Lung microvascular endothelial cell (primary cell): ENCODE results near the gene PLCXD1. TPM values are rescaled to one million over a fixed set of nuclear protein-coding genes. Genes with fewer than 3 reads are reported as not detected.
"Not testable (repeated sequence)": the region's sequence is repeated elsewhere in the genome, so short reads cannot be mapped to it uniquely, and the experiment has no call there.

Source experiments
- DNase-seq, 2 donors: peaks; one replicate each; pipeline versions ENCODE4 v3.0.0 to v3.0.0-alpha.2; 2010; ENCODE audit warnings: low read depth in 2 of 2
- total RNA-seq: library from RNA; depleted of rRNA; stranded (reverse); fragments of >200 nt; gene quantifications from 2 replicates; pipeline ENCODE4 v1.2.1, GENCODE V29; 2014

PLCXD1 gene
- total RNA-seq, 1 donor from 2014 or later, result 6.5 TPM

GRCh38 chrX:316351-317325 is 35.5 kb downstream of the PLCXD1 start:
- DNase-seq, result no peak

DNA sequence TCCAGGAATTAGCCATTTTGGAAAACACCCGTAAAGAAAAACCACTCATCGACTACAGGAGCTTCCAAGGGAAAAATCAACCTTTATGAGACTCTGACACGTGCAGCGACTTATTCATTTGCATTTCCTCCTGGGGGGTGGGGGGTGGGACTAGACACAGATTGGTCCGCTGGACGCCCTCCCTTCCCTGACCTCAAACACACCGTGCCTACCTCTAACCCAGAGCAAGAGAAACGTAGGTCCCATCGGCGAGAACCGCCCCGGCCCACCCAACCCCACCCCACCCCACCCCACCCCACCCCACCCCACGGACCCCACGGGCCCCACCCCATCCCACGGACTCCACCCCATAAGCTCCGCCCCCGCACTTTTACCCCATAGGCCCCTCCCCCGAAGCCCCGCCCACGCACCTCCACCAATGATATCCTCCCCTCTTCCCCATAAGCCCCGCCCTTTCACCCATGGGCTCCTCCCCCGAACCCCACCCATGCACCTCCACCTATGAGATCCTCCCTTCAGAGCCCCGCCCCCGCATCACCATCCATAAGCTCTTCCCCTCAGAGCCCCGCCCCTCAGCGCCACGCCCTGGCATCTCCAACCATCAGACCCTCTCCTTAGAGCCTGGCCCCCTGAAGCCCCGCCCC is 36.4 kb downstream of the PLCXD1 start:
- no peak for DNase-seq

DNA sequence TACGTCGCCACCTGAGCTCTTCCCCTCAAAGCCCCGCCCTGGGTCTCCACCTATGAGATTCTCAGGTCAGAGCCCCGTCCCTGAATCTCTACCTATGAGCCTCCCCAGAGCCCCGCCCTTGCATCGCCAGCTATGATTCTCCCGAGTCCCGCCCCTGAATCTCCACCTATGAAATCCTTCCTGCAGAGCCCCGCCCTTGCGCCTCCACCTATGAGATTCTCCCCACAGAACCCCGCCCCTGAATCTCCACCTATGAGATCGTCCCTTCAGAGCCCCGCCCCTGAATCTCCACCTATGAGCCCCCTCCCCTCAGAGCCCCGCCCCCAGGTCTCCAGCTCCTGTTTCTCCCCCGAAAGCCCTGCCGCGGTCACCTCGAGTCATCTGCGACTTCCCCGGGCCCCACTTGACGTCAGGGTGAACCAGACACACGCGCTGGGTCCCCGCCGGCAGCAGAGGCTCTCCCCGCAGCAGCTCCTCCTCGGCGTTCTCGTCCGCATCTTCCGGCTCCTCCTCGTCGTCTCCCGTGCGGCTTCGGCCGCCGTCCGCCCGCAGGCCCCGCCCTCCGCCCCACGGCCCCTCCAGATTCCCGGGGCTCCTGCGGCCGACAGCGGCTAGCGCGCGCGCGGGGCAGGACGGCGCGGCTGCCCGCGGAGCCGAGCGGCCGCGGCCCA is 37.0 kb downstream of the PLCXD1 start:
- peak; percentile 97 to 99 for DNase-seq

DNA sequence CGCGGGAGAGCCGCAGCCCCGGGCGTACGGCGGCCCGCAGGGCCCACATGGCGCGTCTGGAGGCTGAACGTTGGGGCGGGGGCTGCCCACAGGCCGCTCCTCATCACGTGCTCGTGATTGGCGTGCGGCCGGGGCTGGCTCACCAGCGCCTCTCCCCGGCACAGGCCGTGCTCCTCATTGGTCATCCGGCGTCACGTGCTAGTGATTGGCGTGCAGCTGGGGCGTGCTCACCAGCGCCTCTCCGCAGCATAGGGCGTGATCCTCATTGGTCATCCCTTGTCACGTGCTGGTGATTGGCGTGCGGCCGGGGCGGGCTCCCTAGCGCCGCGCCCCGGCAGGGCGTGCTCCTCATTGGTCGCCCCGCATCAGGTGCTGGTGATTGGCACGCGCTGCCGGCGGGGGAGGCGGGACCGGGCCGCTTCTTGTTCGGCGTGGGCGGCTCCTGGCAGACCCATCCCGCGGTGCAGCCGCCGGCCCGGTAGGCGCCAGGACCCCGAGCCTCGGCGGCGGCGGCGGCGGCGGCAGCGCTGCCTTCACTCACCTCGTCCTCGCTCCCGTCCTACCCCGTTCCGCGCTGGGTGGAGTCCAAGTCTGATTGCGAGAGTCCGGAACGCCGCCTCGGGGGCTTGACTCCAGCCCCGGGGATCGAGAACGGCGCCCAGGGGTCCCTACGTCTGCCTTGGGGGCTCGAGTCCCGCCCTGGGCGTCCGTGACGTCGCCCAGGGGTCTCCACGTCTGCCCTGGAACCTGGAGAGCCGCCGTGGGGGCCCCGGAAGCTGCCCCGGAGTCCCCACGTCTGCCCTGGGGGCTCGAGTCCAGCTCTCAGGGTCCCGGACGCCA is 37.8 kb downstream of the PLCXD1 start, which contains the start of gene GTPBP6:
Gene GTPBP6 (minus strand): TSS at position 58 of the 840 bp plus-strand sequence. CDS start 9 bp downstream, at position 49.
- DNase-seq, result peak; percentile 99 to 100

GRCh38 chrX:319579-320125 is 38.5 kb downstream of the PLCXD1 start:
- no peak for DNase-seq

- DNase-seq, result peak in 1 of 2 donors; percentile 22
These were observed 39.1 kb downstream of the PLCXD1 start for GRCh38 chrX:320126-320783.

DNA sequence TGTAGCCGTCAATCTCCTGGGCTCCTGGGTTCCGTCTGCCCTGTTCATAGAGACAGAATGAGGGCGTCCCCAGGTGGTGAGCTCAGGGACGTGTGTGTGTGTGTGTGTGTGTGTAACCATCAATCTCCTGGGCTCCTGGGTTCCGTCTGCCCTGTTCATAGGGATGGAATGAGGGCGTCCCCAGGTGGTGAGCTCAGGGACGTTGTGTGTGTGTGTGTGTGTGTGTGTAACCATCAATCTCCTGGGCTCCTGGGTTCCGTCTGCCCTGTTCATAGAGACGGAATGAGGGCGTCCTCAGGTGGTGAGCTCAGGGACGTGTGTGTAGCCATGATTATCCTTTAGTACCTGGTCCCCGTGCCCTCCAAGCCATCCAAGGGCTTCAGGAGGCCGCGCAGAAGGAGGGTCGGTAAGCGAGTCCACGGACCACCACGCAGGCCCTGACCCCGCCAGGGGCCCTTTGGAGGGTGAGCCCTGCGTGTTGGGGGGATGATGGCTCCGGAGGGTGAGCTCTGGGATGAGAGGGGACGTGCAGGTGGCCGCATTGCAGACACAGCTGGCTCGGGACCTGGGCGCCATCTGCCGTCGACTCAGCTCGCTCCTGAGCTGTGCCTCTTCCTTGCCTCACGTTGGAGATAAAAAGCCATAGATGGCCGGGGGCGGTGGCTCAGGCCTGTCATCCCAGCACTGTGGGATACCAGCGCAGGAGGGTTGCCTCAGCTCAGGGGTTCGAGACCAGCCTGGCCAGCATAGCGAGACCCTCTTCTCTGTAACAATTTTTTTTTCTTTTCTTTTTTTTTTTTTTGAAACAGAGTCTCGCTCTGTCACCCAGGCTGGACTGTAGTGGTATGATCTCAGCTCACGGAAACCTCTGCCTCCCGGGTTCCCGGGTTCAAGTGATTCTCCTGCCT is 42.8 kb downstream of the PLCXD1 start:
- peak; percentile 52 to 72 for DNase-seq

DNA sequence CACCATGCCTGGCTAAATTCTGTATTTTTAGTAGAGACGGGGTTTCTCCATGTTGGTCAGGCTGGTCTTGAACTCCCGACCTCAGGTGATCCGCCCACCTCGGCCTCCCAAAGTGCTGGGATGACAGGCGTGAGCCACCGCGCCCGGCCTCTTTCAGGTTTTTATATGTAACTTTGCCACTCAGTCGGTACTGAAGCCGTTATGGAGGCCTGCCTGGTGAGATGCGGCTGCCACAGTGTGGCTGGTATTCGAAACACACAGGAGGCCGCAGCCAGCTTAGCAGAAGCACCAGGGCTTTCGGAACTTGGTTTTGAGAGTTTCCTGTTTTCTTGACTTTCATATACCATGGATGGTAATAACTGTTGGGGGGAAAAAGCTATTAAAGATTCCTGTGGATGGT is 43.5 kb downstream of the PLCXD1 start:
- not testable (repeated sequence) for DNase-seq

- no peak for DNase-seq
These were observed 46.5 kb downstream of the PLCXD1 start for GRCh38 chrX:327660-328126.

GRCh38 chrX:329291-329910 is 48.2 kb downstream of the PLCXD1 start:
- no peak for DNase-seq

DNA sequence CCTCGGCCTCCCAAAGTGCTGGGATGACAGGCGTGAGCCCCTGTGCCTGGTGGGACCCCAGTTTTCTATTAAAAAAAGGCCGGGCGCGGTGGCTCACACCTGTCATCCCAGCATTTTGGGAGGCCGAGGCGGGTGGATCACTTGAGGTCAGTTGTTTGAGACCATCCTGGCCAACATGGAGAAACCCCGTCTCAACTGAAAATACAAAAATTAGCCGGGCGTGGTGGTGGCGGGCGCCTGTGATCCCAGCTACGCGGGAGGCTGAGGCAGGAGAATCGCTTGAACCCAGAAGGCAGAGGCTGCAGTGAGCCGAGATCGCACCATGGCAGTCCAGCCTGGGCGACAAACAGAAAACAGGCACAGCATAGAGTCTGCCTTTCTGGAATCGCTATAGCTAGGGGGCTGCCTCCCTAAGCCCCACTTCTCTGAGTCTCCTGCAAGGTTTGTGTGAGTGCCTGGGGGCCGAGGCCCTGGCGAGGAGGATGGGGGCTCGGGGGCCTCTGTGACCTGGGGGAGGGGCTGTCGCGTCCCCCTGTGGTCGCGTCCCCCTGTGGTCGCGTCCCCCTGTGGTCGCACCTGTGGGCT is 49.1 kb downstream of the PLCXD1 start:
- DNase-seq, result not testable (repeated sequence)

DNA sequence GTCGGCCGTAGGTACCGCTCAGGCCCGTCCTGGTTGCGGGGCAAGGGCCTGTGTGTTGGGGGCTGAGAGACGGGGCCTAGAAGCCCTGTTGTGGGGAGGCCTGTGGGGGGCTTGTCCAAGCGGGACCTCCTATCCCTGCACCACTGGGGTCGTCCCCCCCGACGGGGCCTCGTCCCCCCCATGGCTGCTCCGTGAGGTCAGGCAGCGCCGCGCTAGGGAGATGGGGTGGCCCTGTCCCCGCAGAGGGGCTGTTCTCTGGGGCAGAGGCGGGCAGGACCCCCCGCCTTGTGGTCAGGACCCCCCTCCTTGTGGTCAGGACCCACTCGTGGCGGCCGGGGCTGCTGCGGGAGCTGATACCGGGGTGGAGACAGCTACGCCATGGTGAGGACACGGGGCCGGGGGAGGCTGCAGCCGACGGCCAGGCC is 49.6 kb downstream of the PLCXD1 start:
- DNase-seq, result no peak

DNA sequence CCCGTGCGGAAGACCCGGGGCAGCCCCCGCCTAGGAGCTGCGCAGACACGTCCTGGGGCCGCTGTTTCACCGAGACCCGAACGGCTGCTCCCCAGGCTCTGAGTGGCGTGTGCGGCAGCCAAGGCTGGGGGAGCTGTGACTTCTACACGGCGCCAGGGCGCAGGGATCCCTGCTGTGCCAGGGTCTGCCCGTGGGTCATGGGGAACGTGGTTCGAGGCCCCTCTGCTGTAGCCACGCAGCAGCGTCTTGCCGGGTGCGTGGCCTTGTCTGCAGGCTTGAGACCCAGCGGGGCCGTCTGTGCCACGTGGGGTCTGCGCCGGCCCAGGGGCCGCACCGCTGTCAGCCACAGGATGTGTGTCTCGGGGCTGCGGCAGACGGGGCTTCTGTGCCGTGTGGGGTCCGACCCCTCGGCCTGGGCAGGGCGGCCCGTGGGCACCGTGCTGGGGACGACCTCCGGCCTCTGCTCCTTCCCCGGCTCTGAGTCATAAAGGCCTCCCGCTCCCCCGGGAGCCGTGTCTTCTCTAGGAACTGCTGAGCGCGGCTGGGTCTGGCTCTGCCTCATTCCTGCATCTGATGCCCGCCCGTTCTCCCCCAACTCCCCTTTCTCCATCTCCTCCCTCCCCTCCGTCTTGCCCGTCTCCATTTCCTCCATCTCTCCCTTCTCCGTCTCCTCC is 50.1 kb downstream of the PLCXD1 start:
- peak in 1 of 2 donors; percentile 23 for DNase-seq

DNA sequence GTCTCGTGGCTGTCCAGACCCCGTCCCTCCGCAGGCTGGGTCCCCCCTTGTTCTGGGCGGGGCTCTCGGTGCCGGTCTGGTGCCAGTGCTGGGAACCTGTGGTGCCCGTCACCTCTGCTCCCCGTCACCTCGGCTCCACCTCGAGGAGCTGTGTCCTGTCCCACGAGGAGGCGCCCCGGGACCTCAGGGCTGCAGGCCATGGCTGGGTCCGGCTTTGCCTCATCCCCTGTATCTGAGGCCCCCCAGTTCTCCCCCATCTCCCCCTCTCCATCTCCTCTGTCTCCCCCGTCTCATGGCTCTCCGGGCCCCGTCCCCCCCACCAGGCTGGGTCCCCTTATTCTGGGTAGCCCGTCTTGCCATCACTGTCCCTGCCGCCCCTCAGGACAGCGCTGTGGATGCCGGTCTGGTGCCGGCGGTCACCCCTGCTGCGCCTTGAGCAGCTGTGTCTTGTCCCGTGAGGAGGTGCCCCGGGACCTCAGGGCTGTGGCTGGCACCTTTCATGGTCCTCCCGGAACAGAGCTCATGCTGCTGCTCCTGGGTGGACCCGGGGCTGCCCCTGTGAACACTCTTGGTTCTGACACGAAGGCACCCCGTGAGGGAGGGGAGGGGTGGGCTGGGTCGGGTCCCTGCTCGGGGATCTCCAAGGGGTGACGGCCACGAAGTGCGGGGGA is 50.8 kb downstream of the PLCXD1 start:
- no peak for DNase-seq

GRCh38 chrX:332496-332860 is 51.3 kb downstream of the PLCXD1 start:
- DNase-seq, result no peak

DNA sequence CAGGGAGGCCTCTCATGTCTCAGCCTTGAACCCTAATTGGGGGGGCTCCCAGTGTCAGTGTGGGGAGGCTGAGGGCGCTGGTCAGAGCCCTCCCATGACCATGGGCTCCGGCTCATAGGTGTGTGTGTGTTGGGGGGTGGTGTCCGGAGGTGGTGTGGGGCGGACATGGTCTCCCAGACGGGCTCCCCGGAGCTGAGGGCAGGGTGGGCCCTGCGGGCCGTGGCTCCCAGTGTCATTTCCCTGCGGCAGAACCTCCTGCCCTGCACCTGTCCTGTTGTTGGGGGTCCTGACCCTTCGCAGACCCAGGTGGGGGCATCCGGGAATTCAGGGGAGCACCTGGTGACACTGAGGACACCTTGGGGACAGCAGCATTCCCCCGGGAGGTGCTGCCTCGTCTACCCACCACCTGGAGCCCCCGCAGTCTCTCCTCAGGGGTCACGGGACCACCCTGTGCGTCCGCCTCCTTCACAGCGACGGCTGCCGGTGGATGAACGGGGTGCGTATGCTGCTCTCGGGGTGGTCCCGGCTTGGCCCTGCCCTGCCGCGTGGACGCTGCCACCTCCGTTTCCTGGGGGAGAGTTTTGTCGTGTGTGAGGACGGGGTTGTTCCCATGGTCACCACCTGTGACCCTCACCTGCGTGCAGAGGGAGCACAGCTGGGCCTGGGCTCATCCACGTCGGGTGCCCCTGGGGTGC is 51.9 kb downstream of the PLCXD1 start:
- no peak for DNase-seq
